ENCODE measurements around the gene MEPE. TPM values are rescaled to one million over a fixed set of nuclear protein-coding genes. Genes with fewer than 3 reads are reported as not detected.

The MEPE gene
- total RNA-seq, 2 experiments from 2014 or later: not detected

DNA sequence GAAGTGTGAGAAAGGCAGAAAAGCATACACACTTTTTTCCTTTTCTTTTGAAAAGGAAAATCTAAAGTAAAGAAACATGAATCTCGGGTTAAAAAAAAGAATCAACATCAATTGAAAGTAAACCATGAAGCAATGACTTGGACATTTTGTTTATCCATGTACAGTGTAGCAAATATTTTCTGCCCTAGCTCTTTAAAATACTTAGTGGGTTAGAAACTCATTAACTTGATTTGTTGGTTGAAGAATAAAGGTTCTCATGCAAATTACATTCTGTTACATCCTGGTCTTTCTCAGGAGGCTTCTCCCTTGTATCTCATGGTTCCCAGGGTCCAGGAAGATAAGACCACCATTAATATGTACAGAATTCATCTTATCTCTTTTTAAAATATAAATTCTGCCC, 9.0 kb upstream of the MEPE start:
- Histone ChIP-seq H3K9me2 (ENCODE audit: insufficient read depth, low read length) (no peaks in the 10 kb centered on the region), H3K4me2 (ENCODE audit: low read length) (no peak overlapping the region), H2AFZ (ENCODE audit: low read length) (no peak overlapping the region), H3K4me3 (ENCODE audit: low read depth, low read length, poor library complexity, severe bottlenecking) (no peak overlapping the region), H3K9me3 (ENCODE audit: low read length) (no peaks in the 10 kb centered on the region), H3K79me2 (ENCODE audit: insufficient read depth, low read depth, low read length) (no peaks in the 10 kb centered on the region), H3K36me3 (ENCODE audit: insufficient read depth, low read length) (no peaks in the 10 kb centered on the region), H3K27ac (ENCODE audit: low read depth, low read length, poor library complexity, severe bottlenecking) (no peak overlapping the region), H3K4me1 (ENCODE audit: insufficient read depth, low read length, poor library complexity, severe bottlenecking) (no peaks in the 10 kb centered on the region), H4K20me1 (ENCODE audit: insufficient read depth, low read length) (no peaks in the 10 kb centered on the region)
- TF ChIP-seq, protein P1, sequence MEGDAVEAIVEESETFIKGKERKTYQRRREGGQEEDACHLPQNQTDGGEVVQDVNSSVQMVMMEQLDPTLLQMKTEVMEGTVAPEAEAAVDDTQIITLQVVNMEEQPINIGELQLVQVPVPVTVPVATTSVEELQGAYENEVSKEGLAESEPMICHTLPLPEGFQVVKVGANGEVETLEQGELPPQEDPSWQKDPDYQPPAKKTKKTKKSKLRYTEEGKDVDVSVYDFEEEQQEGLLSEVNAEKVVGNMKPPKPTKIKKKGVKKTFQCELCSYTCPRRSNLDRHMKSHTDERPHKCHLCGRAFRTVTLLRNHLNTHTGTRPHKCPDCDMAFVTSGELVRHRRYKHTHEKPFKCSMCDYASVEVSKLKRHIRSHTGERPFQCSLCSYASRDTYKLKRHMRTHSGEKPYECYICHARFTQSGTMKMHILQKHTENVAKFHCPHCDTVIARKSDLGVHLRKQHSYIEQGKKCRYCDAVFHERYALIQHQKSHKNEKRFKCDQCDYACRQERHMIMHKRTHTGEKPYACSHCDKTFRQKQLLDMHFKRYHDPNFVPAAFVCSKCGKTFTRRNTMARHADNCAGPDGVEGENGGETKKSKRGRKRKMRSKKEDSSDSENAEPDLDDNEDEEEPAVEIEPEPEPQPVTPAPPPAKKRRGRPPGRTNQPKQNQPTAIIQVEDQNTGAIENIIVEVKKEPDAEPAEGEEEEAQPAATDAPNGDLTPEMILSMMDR (conservative IDR thresholded peaks at IDR 0.05; ENCODE audit: low read length): no peak
- TF ChIP-seq EZH2phosphoT487 (IDR thresholded peaks at IDR 0.05; ENCODE audit: borderline replicate concordance, low read depth, low read length): no peak
- no TSS peak for BruUV-seq (replicated peaks)
- CTCF ChIA-PET (ENCODE audit: unreplicated experiment): no interaction called here
- POLR2A ChIA-PET: interaction anchor here (0.6 kb wide), 1 partner anchor 19 kb away, joined by 4 read pairs; no protein-coding TSS in a partner anchor
- intact Hi-C loops (cut with micrococcal nuclease; ENCODE audit: unreplicated experiment): no loop called here
- no peak for DNase-seq (ENCODE audit: low spot score)

DNA sequence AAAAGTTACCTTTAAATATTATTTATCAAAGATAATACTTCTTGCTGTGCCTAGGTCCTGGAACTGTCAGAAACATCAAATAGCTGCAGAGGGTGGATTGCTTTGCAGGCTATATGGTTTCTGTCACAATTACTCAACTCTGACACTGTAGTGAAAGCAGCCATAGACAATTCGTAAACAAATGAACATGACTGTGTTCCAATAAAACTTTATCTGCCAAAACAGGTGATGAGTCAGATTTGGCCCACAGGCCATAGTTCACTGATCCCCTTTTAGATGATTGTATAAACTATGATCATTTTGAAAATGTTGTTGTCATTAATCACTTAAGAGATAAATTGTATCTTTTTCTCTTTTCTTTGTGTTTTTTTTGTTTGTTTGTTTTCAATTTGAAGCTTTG, 8.4 kb upstream of the MEPE start:
- no peaks in the 10 kb centered on the region for H3K36me3 ChIP-seq (ENCODE audit: insufficient read depth, low read length)
- H3K4me1 ChIP-seq (ENCODE audit: insufficient read depth, low read length, poor library complexity, severe bottlenecking): no peaks in the 10 kb centered on the region
- no TSS peak for BruUV-seq (replicated peaks)
- H2AFZ ChIP-seq (ENCODE audit: low read length): no peak overlapping the region
- no peaks in the 10 kb centered on the region for H3K9me3 ChIP-seq (ENCODE audit: low read length)
- ChIA-PET POLR2A (interaction anchor here (0.6 to 0.9 kb wide), 2 partner anchors 19 to 32 kb away, joined by 3 to 4 read pairs; no protein-coding TSS in a partner anchor), CTCF (ENCODE audit: unreplicated experiment) (no interaction called here)
- no peak overlapping the region for H3K4me3 ChIP-seq (ENCODE audit: low read depth, low read length, poor library complexity, severe bottlenecking)
- H3K27ac ChIP-seq (ENCODE audit: low read depth, low read length, poor library complexity, severe bottlenecking): no peak overlapping the region
- TF ChIP-seq, protein P1 (conservative IDR thresholded peaks at IDR 0.05; ENCODE audit: low read length): no peak
- no peak for TF ChIP-seq EZH2phosphoT487 (IDR thresholded peaks at IDR 0.05; ENCODE audit: borderline replicate concordance, low read depth, low read length)
- no peak for DNase-seq (ENCODE audit: low spot score)
- H4K20me1 ChIP-seq (ENCODE audit: insufficient read depth, low read length): no peaks in the 10 kb centered on the region
- no peaks in the 10 kb centered on the region for H3K79me2 ChIP-seq (ENCODE audit: insufficient read depth, low read depth, low read length)
- no peaks in the 10 kb centered on the region for H3K9me2 ChIP-seq (ENCODE audit: insufficient read depth, low read length)
- H3K4me2 ChIP-seq (ENCODE audit: low read length): no peak overlapping the region
- intact Hi-C loops (cut with micrococcal nuclease; ENCODE audit: unreplicated experiment): no loop called here

DNA sequence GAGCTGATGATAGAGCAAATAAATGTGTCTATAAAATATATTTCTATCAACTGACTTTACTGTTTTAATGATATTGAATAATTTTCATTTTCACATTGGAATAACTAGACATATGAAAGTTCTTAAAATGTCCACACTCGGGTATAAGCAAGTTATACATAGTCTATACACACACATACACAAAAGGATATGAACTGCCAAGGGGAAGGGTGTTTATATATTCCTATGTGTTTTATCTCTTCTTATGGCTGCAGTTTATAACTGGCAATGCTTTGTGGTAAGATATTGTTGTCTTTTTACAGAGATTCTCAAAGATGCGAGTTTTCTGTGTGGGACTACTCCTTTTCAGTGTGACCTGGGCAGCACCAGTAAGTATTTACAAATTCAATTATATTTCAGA, 1.6 kb downstream of the MEPE start:
- H3K36me3 ChIP-seq (ENCODE audit: insufficient read depth, low read length): no peaks in the 10 kb centered on the region
- no peaks in the 10 kb centered on the region for H3K9me2 ChIP-seq (ENCODE audit: insufficient read depth, low read length)
- DNase-seq (ENCODE audit: low spot score): no peak
- no peaks in the 10 kb centered on the region for H4K20me1 ChIP-seq (ENCODE audit: insufficient read depth, low read length)
- H3K4me3 ChIP-seq (ENCODE audit: low read depth, low read length, poor library complexity, severe bottlenecking): no peak overlapping the region
- BruUV-seq (replicated peaks): no TSS peak
- ChIA-PET POLR2A (no interaction called here), CTCF (ENCODE audit: unreplicated experiment) (no interaction called here)
- no peaks in the 10 kb centered on the region for H3K79me2 ChIP-seq (ENCODE audit: insufficient read depth, low read depth, low read length)
- H3K4me2 ChIP-seq (ENCODE audit: low read length): no peak overlapping the region
- intact Hi-C loops (cut with micrococcal nuclease; ENCODE audit: unreplicated experiment): no loop called here
- H2AFZ ChIP-seq (ENCODE audit: low read length): no peak overlapping the region
- no peaks in the 10 kb centered on the region for H3K9me3 ChIP-seq (ENCODE audit: low read length)
- no peaks in the 10 kb centered on the region for H3K4me1 ChIP-seq (ENCODE audit: insufficient read depth, low read length, poor library complexity, severe bottlenecking)
- H3K27ac ChIP-seq (ENCODE audit: low read depth, low read length, poor library complexity, severe bottlenecking): no peak overlapping the region
- TF ChIP-seq EZH2phosphoT487 (IDR thresholded peaks at IDR 0.05; ENCODE audit: borderline replicate concordance, low read depth, low read length): no peak
- TF ChIP-seq, protein P1 (conservative IDR thresholded peaks at IDR 0.05; ENCODE audit: low read length): no peak
